DMS79 (cell line): ENCODE results near the gene ESR2.
"Not testable (repeated sequence)": the region's sequence is repeated elsewhere in the genome, so short reads cannot be mapped to it uniquely, and the experiment has no call there.

Experiments used
- DNase-seq: peaks from one replicate; lab custom pipeline; 2025; lab: John Stamatoyannopoulos, UW

The ESR2 gene

DNA sequence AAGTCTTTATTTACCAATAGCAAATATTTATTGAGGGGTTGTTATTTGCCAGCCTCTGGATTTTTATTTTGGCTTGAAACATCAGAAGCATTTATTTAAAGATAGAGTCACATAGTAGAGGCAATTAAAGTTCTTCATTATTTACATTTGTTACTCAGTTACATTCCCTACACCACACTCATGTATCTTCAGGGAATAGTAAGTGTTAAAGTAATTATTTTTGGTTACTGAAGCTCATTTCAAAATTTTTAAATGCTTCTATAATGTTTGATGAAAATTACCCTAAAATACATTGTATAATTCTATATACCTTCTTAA is 205.6 kb downstream of the ESR2 start:
- DNase-seq: no peak

GRCh38 chr14:64082837-64083236 is 211.3 kb downstream of the ESR2 start:
- DNase-seq: no peak

GRCh38 chr14:64081174-64081746 is 212.9 kb downstream of the ESR2 start:
- DNase-seq: no peak

DNA sequence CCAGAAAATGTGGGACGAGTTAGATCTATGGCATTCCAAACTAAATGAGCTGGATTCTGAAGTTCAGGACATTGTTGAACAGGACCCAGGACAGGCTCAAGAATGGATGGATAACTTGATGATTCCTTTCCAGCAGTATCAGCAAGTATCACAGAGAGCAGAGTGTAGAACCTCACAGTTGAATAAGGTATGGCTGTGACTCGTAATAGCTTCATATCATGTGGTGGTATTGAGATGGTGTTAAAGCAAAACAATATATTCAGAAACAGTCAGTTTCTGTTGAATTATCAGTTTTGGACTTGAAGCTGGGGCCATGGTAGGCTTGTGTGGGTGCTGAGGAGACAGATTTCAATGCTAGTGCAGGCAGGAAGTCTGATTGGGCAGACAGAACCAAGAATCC is 213.7 kb downstream of the ESR2 start:
- no peak for DNase-seq

GRCh38 chr14:64075613-64076005 is 218.6 kb downstream of the ESR2 start:
- DNase-seq: no peak

DNA sequence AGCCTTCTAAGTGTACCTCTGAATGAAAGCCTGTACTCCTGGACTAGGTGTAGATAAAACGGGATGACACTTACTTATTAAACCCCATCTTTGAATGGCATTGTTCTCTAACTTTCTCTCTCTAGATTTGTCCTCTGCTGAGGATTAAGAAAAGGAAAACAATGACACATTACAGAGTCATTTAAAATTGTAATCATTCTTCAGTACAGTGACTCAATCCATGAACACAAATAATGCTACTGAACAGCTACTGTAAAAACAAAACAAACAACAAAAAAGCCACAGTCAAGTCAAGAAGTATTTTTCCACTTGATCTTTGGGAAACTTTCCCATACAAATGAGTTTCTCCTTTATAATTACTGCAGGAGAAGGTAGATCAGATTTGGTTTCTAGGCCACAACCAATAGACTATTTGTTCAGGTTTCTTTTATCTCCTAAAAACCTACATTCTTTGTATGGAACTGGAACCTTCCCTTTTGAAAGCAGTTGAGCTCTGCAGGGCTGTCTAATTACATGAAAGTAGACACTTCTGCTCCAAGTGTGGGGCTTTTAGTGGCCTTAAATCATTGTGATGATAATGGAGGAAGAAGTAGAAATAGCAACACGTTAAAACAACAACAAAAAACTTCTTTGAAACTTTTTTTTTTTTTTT is 219.1 kb downstream of the ESR2 start:
- no peak for DNase-seq

DNA sequence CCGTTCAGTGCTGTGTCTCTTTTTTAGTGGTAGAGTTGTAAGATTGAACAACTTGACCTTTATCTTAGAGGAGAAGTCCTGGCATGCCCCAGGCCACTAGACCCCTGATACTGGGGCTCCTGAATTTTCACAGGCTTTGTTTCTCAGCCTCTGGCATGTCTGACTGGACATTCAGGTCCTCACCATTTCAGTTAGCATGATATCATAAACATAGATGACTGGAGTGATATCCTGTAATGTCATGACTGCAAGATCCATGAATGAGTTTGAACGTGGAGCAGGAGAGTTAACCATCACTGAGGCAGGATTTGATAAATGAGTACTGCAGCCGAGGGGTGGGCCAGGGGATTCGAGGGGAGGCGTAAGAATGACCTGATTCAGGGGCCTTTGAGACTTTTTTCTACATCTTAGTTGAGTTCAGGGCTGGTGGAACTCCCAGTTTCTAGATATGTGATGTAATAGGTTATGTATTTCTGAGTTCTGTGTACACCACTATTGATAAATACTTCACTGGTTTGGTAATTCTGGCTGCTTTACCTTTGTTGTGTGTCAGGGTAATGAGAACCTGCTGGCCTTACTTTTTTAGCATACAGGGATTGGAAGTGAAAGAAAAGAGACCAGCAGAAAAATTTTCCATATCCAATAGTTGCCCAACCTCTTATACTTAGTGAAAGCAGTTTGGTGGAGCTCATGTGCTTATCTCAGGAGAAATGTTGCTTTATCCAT is 224.4 kb downstream of the ESR2 start:
- no peak for DNase-seq

GRCh38 chr14:64064447-64064846 is 229.7 kb downstream of the ESR2 start:
- no peak for DNase-seq

- DNase-seq: no peak
Observed at GRCh38 chr14:64062381-64063115, 231.6 kb downstream of the ESR2 start.

- DNase-seq: no peak
Observed at GRCh38 chr14:64061706-64062105, 232.5 kb downstream of the ESR2 start.

- no peak for DNase-seq
Observed at GRCh38 chr14:64061115-64061514, 233.1 kb downstream of the ESR2 start.

DNA sequence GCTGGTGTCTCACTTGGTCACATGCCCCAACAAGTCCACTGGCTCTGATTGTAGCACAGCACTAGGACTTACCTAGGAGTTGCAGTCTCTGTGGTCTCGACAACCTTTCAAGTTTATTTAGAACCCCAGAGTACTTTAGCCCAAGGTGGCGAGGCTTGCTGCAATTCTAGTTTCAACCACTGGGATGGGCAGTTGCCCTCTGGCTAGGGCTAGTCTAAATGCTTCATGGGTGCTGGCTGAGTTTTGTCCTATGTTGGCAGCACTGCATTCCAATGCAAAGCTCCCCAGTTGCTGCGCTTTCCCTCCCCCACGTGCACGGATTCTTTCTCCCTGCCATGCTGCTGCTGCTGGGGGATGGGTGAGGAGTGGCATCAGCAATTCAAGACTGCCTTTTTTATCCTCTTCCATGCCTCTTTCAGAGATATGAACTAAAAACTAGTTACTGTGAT is 233.5 kb downstream of the ESR2 start:
- DNase-seq: no peak

DNA sequence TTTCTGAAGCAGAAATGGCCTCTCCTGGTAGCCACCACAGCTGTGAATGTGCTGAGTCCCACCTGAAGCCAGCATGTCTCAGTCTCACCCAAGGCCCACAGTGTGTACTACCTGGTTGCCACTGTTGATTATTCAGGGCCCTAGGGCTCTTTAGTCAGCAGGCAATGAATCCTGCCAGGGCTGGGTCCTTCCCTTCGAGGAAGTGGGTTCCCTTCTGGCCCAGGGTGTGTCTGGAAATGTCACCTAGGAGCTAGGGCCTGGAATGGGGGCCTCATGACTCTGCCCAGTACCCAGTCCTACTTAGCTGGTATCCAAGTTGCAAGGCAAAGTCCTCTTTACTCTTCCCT is 234.0 kb downstream of the ESR2 start:
- DNase-seq: no peak

DNA sequence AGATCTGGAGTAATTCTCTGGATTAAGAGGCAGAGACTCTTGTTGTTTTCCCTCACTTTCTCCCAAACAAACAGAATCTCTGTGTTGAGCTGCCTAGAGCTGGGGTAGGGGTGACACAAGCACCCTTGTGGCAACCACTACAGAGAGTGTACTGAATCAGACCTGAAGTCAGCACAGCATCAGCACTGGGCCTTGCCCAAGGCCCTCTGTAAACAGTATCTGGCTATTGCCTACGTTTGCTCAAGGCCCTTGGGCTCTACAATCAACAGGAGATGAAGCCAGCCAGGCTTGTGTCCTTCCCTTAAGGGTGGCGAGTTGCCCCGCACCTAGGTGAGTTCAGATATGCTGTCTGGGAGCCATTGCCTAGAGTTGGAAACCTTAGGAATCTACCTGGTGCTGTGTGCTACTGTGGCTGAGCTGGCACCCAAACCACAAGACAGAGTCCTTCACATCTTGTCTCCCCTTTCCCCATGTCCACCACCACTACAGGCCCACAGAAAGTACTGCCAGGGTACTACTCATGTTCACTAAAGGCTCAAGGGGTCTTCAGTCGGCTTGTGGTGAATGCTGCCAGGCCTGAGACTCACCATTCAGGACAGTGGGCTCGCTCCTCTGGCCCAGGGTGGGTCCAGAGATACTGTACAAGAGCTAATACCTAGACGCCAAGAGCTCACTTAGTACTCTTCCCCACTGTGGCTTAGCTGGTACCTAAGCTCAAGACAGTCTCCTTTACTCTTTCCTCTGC is 234.5 kb downstream of the ESR2 start:
- no peak for DNase-seq

DNA sequence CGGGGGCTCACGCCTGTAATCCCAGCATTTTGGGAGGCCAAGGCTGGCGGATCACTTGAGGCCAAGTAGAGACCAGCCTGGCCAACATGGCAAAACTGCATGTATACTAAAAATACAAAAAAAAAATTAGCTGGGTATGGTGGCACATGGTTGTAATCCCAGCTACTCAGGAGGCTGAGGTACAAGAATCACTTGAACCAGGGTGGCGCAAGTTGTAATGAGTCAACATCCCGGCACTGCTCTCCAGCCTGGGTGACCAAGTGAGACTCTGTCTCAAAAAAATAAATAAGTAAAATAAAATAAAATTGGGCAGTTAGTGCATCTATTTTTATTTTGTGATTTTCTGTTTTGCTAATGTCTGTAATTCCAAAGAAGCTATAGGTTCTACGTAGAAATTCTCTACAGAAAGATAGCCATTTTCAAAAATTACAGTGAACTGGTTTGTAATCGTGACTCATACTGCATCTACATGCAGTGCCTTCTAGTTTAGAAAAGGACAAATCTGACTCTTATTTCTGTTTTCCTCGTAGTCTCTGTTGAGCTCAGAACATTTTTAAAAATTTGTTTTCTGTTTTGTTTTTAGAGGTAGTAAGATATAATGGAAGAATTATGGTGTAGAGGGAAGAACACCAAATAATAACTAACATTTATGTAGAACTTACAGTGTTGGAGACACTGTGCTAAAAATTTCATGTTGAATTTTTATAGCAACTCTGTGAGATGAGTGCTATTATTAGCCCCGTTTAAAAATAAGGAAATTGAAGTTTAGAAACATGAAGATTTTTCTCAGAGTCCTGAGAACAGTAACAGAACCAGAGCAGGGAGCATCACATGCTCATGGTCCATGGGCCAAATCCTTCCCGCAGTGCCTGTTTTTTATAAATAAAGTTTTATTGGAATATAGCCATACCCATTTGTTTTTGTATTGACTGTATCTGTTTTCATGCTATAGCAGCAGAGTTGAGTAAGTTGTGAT is 240.2 kb downstream of the ESR2 start:
- no peak for DNase-seq

- DNase-seq: no peak
Observed at GRCh38 chr14:64049616-64050381, 244.4 kb downstream of the ESR2 start.

DNA sequence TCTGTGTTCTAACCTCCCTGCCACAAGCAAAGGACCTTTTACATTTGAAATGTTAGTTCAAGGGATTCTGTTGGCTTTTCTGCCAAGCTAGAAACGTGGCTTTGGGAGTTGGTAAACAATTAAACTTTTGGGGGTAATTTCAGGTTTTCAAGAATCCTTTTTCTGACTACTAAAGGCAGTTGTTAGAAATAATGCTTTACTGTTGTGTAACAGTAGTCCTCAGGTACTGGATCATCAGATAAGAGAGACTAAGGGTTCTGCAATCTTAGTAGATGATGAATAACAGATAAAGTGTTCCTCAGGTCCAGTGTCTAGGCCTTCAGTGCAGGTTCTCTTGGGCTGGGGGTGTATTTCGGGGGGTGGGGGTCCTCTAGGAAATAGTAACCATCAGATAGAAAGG is 249.1 kb downstream of the ESR2 start:
- DNase-seq: no peak

DNA sequence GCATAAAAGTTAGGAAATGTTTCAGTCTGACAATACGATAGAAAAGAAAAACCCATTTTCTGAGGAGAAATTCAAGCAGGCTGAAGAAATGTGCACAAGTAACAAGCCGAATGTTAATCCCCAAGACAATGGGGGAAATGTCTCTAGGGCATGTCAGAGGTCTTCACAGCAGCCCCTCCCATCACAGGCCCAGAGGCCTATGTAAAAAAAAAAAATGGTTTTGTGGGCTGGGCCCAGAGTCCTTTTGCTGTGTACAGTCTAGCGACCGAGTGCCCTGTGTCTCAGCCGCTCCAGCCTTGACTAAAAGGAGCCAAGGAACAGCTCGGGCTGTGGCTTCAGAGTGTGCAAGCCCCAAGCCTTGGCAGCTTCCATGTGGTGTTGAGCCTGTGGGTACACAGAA is 250.9 kb downstream of the ESR2 start:
- DNase-seq: not testable (repeated sequence)

DNA sequence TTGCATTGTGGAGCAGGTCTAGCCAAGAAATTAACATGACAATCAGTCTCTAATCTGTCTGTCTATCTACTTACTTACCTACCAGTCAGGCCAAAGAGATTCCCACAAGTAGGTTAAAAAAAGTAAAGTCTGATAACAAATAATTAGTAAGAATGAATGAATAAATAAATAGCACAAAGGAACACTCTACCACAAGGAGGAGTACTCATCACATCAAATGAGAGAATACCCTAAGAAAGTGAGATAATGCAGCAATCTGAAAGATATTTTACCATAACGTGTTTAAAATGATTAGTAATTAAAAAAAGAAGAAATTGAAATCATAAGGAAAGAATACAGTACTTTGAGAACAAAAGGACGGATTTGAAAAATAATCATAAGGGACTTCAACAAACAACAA is 254.1 kb downstream of the ESR2 start:
- no peak for DNase-seq

GRCh38 chr14:64038841-64039542 is 255.2 kb downstream of the ESR2 start:
- no peak for DNase-seq
